BLaER1 treated with 17β-estradiol and CSF1 and Interleukin-3, amounts not matched to agents 10 nM and 100 nM (cell line): Measurements from ENCODE around the gene DAPK2.
"Not testable (repeated sequence)": the region's sequence is repeated elsewhere in the genome, so short reads cannot be mapped to it uniquely, and the experiment has no call there.

ENCODE experiments used
- H3K27ac ChIP-seq, 11 experiments: shearing (Covaris generic); formaldehyde crosslinking; 2 replicates each; pipeline ENCODE4 v1.8.1; 2022
- H3K27me3 ChIP-seq, 11 experiments: shearing (Covaris generic); formaldehyde crosslinking; 2 replicates each; pipeline ENCODE4 v1.8.1; 2022
- H3K36me3 ChIP-seq, 11 experiments: shearing (Covaris generic); formaldehyde crosslinking; 2 replicates each; pipeline ENCODE4 v1.8.1; 2022
- H3K4me1 ChIP-seq, 10 experiments: shearing (Covaris generic); formaldehyde crosslinking; 2 replicates each; pipeline ENCODE4 v1.8.1; 2022
- H3K4me2 ChIP-seq, 11 experiments: shearing (Covaris generic); formaldehyde crosslinking; 2 replicates each; pipeline ENCODE4 v1.8.1; 2022
- H3K4me3 ChIP-seq, 10 experiments: shearing (Covaris generic); formaldehyde crosslinking; 2 replicates each; pipeline ENCODE4 v1.8.1; 2022
- H3K9ac ChIP-seq, 11 experiments: shearing (Covaris generic); formaldehyde crosslinking; 2 replicates each; pipeline ENCODE4 v1.8.1; 2022
- H3K9me3 ChIP-seq, 11 experiments: shearing (Covaris generic); formaldehyde crosslinking; replicated peaks in 1 of 11; 2 replicates each; pipeline ENCODE4 v1.8.1; 2022
- H4K20me1 ChIP-seq, 11 experiments: shearing (Covaris generic); formaldehyde crosslinking; 2 replicates each; pipeline ENCODE4 v1.8.1; 2022
- Cebpa-rat ChIP-seq, 11 experiments: shearing (Covaris generic); IDR thresholded peaks; 2 replicates each; pipeline ENCODE4 v1.8.1; 2022

Gene DAPK2

DNA sequence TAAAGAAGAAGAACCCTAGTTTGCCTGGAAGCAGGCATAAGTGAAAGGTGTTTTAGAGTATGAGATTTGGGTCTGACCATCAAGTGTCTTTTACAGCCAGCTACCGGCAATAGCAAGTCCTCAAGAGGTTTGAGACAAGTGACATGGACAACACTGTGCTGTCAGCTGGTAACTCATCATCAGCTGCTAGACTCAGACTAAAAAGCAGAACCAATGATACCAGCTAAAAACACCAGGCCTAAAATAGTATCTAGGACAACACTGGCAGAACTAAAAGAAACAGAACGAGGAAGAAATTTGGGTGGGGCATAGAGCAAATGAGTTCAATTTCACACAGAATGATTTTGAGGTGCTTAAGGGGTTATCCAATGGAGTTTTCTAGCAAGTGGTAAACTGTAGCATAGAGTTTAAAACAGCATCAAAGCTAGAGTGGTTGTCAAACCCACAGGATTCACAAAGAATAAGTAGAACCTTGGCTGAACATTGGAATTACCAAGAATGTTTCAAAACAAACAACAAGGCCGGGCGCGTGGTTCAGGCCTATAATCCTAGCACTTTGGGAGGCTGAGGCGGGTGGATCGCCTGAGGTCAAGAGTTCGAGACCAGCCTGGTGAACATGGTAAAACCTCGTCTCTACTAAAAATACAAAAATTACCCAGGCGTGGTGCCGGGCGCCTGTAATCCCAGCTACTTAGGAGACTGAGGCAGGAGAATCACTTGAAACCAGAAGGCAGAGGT is 43.4 kb upstream of the DAPK2 start:
- H3K4me2 ChIP-seq, result peak overlapping the region; percentile 50 to 97 (median 88)

DNA sequence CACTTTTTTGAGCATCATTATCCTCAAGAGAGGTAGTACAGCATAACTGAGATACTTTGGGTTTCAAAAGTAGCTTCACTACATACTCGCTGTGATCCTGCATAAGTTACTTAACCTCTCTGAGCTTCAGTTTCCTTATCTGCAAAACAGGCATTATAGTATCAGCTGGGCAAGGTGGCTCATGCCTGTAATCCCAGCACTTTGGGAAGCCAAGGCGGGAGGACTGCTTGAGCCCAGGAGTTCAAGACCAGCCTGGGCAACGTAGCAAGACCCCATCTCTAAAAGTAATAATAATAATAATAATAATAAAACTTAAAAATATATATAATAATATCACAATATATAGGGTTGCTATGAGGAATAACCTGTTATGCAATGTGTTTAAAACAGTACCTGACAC is 36.5 kb upstream of the DAPK2 start:
- no peak overlapping the region for H3K9ac ChIP-seq
- no peaks in the 10 kb centered on the region for H3K27me3 ChIP-seq
- peaks cover 87 to 100% (median 95%) of the 10 kb centered on the region in 11 experiments for H3K36me3 ChIP-seq
- peaks cover 0 to 56% (median 17%) of the 10 kb centered on the region in 11 experiments; a peak in 14 of 22 replicates for H4K20me1 ChIP-seq
- 0 out of 20 replicates have a peak, but pooled peaks cover 0 to under 1% (median 0%) of the 10 kb centered on the region in 10 experiments for H3K4me1 ChIP-seq
- no peak overlapping the region for H3K27ac ChIP-seq
- H3K4me2 ChIP-seq, result no peak overlapping the region
- TF ChIP-seq Cebpa-rat (IDR thresholded peaks at IDR 0.05), result no peak
- H3K4me3 ChIP-seq, result no peak overlapping the region
- peaks cover 0 to under 1% (median 0%) of the 10 kb centered on the region in 11 experiments; a peak in 3 of 22 replicates for H3K9me3 ChIP-seq

More for the DNA sequence above, 43.4 kb upstream of the DAPK2 start:
- peaks cover 46 to 56% (median 48%) of the 10 kb centered on the region in 10 experiments for H3K4me1 ChIP-seq
- peaks cover 0 to 6% (median 5%) of the 10 kb centered on the region in 11 experiments; a peak in 7 of 22 replicates for H3K9me3 ChIP-seq
- no peaks in the 10 kb centered on the region for H3K27me3 ChIP-seq
- H3K36me3 ChIP-seq, result peaks cover 39 to 49% (median 46%) of the 10 kb centered on the region in 11 experiments
- no peak for TF ChIP-seq Cebpa-rat (IDR thresholded peaks at IDR 0.05)
- H3K27ac ChIP-seq, result peak overlapping the region in 10 of 11 experiments; percentile 1 to 94 (median 74); a peak in 18 of 22 replicates
- peak overlapping the region in 5 of 10 experiments; percentile 6 to 52 (median 29); a peak in 9 of 20 replicates for H3K4me3 ChIP-seq
- peak overlapping the region; percentile 8 to 90 (median 58); a peak in 17 of 22 replicates for H3K9ac ChIP-seq
- peaks cover 0 to 18% (median 7%) of the 10 kb centered on the region in 11 experiments; a peak in 11 of 22 replicates for H4K20me1 ChIP-seq

DNA sequence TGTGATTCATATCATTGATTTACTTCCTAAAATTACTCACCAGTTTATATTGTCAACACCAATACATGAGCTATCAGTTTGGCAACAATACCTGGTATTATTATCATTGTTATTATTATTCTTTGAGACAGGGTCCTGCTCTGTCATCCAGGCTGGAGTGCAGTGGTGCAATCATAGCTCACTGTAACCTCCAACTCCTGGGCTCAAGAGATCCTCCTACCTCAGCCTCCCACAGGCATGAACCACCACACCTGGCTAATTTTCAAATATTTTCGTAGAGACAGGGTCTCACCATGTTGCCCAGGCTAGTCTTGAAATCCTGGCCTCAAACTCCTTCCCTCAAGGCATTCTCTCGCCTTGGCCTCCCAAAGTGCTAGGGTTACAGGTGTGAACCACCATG is 27.2 kb upstream of the DAPK2 start:
- not testable (repeated sequence) for H3K27me3 ChIP-seq, H3K27ac ChIP-seq, H3K9me3 ChIP-seq, H3K4me2 ChIP-seq, H3K4me3 ChIP-seq, H3K9ac ChIP-seq
- Histone ChIP-seq H3K36me3 (peaks cover 56 to 82% (median 64%) of the 10 kb centered on the region in 11 experiments), H4K20me1 (peaks cover 0 to 20% (median 4%) of the 10 kb centered on the region in 11 experiments; a peak in 8 of 22 replicates), H3K4me1 (peaks cover 22 to 72% (median 30%) of the 10 kb centered on the region in 10 experiments)

DNA sequence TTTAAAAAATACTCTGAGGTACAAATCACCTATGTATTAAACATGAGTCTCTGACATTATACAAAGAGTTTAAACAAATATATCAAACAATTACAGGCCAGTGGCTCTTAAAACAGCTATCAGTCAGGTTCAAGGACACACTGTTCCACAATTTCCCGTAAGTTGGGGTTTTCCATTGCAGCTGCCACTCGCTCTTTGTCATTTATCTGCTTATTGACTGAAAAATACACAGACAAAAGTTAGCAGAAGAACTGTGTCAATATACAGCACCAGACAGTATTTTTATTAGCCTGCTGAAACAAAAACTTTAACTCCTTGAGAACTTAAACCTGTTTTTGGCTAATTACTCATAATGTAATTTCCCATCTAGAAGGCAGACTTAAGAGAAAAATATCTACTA is 26.5 kb upstream of the DAPK2 start:
- no peak overlapping the region for H3K9ac ChIP-seq
- H3K4me3 ChIP-seq, result no peak overlapping the region
- peaks cover 0 to 19% (median 0%) of the 10 kb centered on the region in 11 experiments; a peak in 6 of 22 replicates for H4K20me1 ChIP-seq
- H3K4me2 ChIP-seq, result no peak overlapping the region
- TF ChIP-seq Cebpa-rat (IDR thresholded peaks at IDR 0.05), result no peak
- peaks cover 29 to 76% (median 36%) of the 10 kb centered on the region in 10 experiments for H3K4me1 ChIP-seq
- no peaks in the 10 kb centered on the region for H3K9me3 ChIP-seq
- peak overlapping the region in 1 of 11 experiments; percentile 52; a peak in 1 of 22 replicates for H3K27ac ChIP-seq
- peaks cover 50 to 75% (median 59%) of the 10 kb centered on the region in 11 experiments for H3K36me3 ChIP-seq
- no peaks in the 10 kb centered on the region for H3K27me3 ChIP-seq

- no peaks in the 10 kb centered on the region for H3K9me3 ChIP-seq
- TF ChIP-seq Cebpa-rat (IDR thresholded peaks at IDR 0.05), result no peak
- H3K4me2 ChIP-seq, result peak overlapping the region in 3 of 11 experiments; percentile 64 to 80 (median 65); a peak in 6 of 22 replicates
- H3K27me3 ChIP-seq, result no peaks in the 10 kb centered on the region
- peaks cover 33 to 78% (median 43%) of the 10 kb centered on the region in 10 experiments for H3K4me1 ChIP-seq
- peaks cover 0 to 13% (median 0%) of the 10 kb centered on the region in 11 experiments; a peak in 5 of 22 replicates for H4K20me1 ChIP-seq
- 0 out of 22 replicates have a peak overlapping the region, but pooled peaks of 1 of the 11 experiments have one; percentile 28 for H3K9ac ChIP-seq
- H3K27ac ChIP-seq, result peak overlapping the region in 4 of 11 experiments; percentile 15 to 66 (median 50); a peak in 5 of 22 replicates
- H3K4me3 ChIP-seq, result no peak overlapping the region
- H3K36me3 ChIP-seq, result peaks cover 44 to 68% (median 54%) of the 10 kb centered on the region in 11 experiments
Measured at GRCh38 chr15:64071931-64072765, 25.9 kb upstream of the DAPK2 start.

- peak overlapping the region in 1 of 11 experiments; percentile 28; a peak in 2 of 22 replicates for H3K9ac ChIP-seq
- no peak for TF ChIP-seq Cebpa-rat (IDR thresholded peaks at IDR 0.05)
- peaks cover 0 to 8% (median 0%) of the 10 kb centered on the region in 11 experiments; a peak in 4 of 22 replicates for H4K20me1 ChIP-seq
- H3K36me3 ChIP-seq, result peaks cover 42 to 59% (median 53%) of the 10 kb centered on the region in 11 experiments
- peaks cover 33 to 69% (median 44%) of the 10 kb centered on the region in 10 experiments for H3K4me1 ChIP-seq
- peak overlapping the region in 6 of 11 experiments; percentile 2 to 66 (median 47); a peak in 5 of 22 replicates for H3K27ac ChIP-seq
- H3K9me3 ChIP-seq, result no peaks in the 10 kb centered on the region
- H3K4me3 ChIP-seq, result no peak overlapping the region
- no peaks in the 10 kb centered on the region for H3K27me3 ChIP-seq
- H3K4me2 ChIP-seq, result peak overlapping the region in 4 of 11 experiments; percentile 64 to 80 (median 66); a peak in 6 of 22 replicates
Measured at GRCh38 chr15:64070965-64071851, 24.9 kb upstream of the DAPK2 start.

- peaks cover 0 to 8% (median 0%) of the 10 kb centered on the region in 11 experiments; a peak in 1 of 22 replicates for H4K20me1 ChIP-seq
- H3K9ac ChIP-seq, result peak overlapping the region in 1 of 11 experiments; percentile 19; a peak in 1 of 22 replicates
- peaks cover 33 to 58% (median 43%) of the 10 kb centered on the region in 10 experiments for H3K4me1 ChIP-seq
- TF ChIP-seq Cebpa-rat (IDR thresholded peaks at IDR 0.05), result no peak
- peaks cover 31 to 48% (median 43%) of the 10 kb centered on the region in 11 experiments for H3K36me3 ChIP-seq
- H3K4me2 ChIP-seq, result peak overlapping the region; percentile 63 to 80 (median 72)
- H3K4me3 ChIP-seq, result no peak overlapping the region
- no peaks in the 10 kb centered on the region for H3K27me3 ChIP-seq
- H3K9me3 ChIP-seq, result no peaks in the 10 kb centered on the region
- H3K27ac ChIP-seq, result peak overlapping the region in 10 of 11 experiments; percentile 31 to 66 (median 50); a peak in 17 of 22 replicates
Measured at GRCh38 chr15:64070106-64070505, 23.8 kb upstream of the DAPK2 start.
